HG02678 (cell line): Measurements from ENCODE around the gene KIAA1755.

Source experiments
- ATAC-seq: cut with Tn5 transposase; IDR thresholded peaks from one replicate; pipeline ENCODE4 v1.9.1; 2021; ENCODE audit warnings: mild to moderate bottlenecking, moderate library complexity; ENCODE audit not compliant: unreplicated experiment

Gene KIAA1755

GRCh38 chr20:38209054-38209675 is 51.4 kb downstream of the KIAA1755 start:
- ATAC-seq: no peak

- ATAC-seq: no peak
Measured at GRCh38 chr20:38208523-38208922, 52.0 kb downstream of the KIAA1755 start.

GRCh38 chr20:38208088-38208487 is 52.4 kb downstream of the KIAA1755 start:
- ATAC-seq: no peak

- no peak for ATAC-seq
Measured at GRCh38 chr20:38207621-38208020, 52.9 kb downstream of the KIAA1755 start.

GRCh38 chr20:38205001-38205400 is 55.5 kb downstream of the KIAA1755 start:
- ATAC-seq: no peak

GRCh38 chr20:38203981-38204357 is 56.6 kb downstream of the KIAA1755 start:
- ATAC-seq: no peak

- ATAC-seq: no peak
Measured at GRCh38 chr20:38203337-38203980, 57.1 kb downstream of the KIAA1755 start.

- ATAC-seq: no peak
Measured at GRCh38 chr20:38202982-38203293, 57.6 kb downstream of the KIAA1755 start.

GRCh38 chr20:38202153-38202981 is 58.2 kb downstream of the KIAA1755 start:
- ATAC-seq: no peak

GRCh38 chr20:38201356-38201755 is 59.2 kb downstream of the KIAA1755 start:
- ATAC-seq: no peak

GRCh38 chr20:38200646-38201045 is 59.9 kb downstream of the KIAA1755 start:
- no peak for ATAC-seq

- ATAC-seq: no peak
Measured at GRCh38 chr20:38199501-38200390, 60.8 kb downstream of the KIAA1755 start.

GRCh38 chr20:38198238-38198861 is 62.2 kb downstream of the KIAA1755 start:
- no peak for ATAC-seq

GRCh38 chr20:38197619-38198018 is 62.9 kb downstream of the KIAA1755 start:
- no peak for ATAC-seq

GRCh38 chr20:38197217-38197616 is 63.3 kb downstream of the KIAA1755 start:
- no peak for ATAC-seq

GRCh38 chr20:38196592-38196991 is 63.9 kb downstream of the KIAA1755 start:
- ATAC-seq: no peak

GRCh38 chr20:38196076-38196475 is 64.5 kb downstream of the KIAA1755 start:
- ATAC-seq: no peak

- no peak for ATAC-seq
Measured at GRCh38 chr20:38195521-38195920, 65.0 kb downstream of the KIAA1755 start.

GRCh38 chr20:38194971-38195504 is 65.5 kb downstream of the KIAA1755 start:
- ATAC-seq: no peak

GRCh38 chr20:38193586-38194105 is 66.9 kb downstream of the KIAA1755 start:
- no peak for ATAC-seq
